ENCODE measurements around the gene KIF3C.

GRCh38 chr2:25926984-25927756 is 55.1 kb downstream of the KIF3C start:
- TF ChIP-seq CTCF (IDR thresholded peaks at IDR 0.05) (no peak), POLR2AphosphoS5 (IDR thresholded peaks at IDR 0.05) (no peak), POLR2A (IDR thresholded peaks at IDR 0.05) (no peak)
